ENCODE results near the gene ALG9. TPM values are rescaled to one million over a fixed set of nuclear protein-coding genes. Genes with fewer than 3 reads are reported as not detected.
A peak's percentile ranks its signal among the peaks of the same experiment; 100 is the strongest.
"Not testable (repeated sequence)": the region's sequence is repeated elsewhere in the genome, so short reads cannot be mapped to it uniquely, and the experiment has no call there.

ALG9 gene
- polyA plus RNA-seq, 3 donors = 42.2 to 50.3 (median 48.3) TPM

- no peak for DNase-seq (ENCODE audit: extremely low read depth in 1 of 11, low read depth in 9 of 11, low spot score in 4 of 11)
These were observed 56.6 kb downstream of the ALG9 start for GRCh38 chr11:111814557-111815320.

- no peak for DNase-seq (ENCODE audit: extremely low read depth in 1 of 11, low read depth in 9 of 11, low spot score in 4 of 11)
These were observed 57.3 kb downstream of the ALG9 start for GRCh38 chr11:111814106-111814505.

- no peak for DNase-seq (ENCODE audit: extremely low read depth in 1 of 11, low read depth in 9 of 11, low spot score in 4 of 11)
These were observed 59.2 kb downstream of the ALG9 start for GRCh38 chr11:111812211-111812610.

GRCh38 chr11:111811445-111811844, 59.9 kb downstream of the ALG9 start:
- no peak for DNase-seq (ENCODE audit: extremely low read depth in 1 of 11, low read depth in 9 of 11, low spot score in 4 of 11)

- no peak for DNase-seq (ENCODE audit: extremely low read depth in 1 of 11, low read depth in 9 of 11, low spot score in 4 of 11)
These were observed 62.5 kb downstream of the ALG9 start for GRCh38 chr11:111808834-111809233.

- no peak for DNase-seq (ENCODE audit: extremely low read depth in 1 of 11, low read depth in 9 of 11, low spot score in 4 of 11)
These were observed 63.3 kb downstream of the ALG9 start for GRCh38 chr11:111808063-111808588.

GRCh38 chr11:111807076-111807475, 64.3 kb downstream of the ALG9 start:
- DNase-seq (ENCODE audit: extremely low read depth in 1 of 11, low read depth in 9 of 11, low spot score in 4 of 11) = no peak

GRCh38 chr11:111801135-111801534, 70.2 kb downstream of the ALG9 start:
- no peak for DNase-seq (ENCODE audit: extremely low read depth in 1 of 11, low read depth in 9 of 11, low spot score in 4 of 11)

GRCh38 chr11:111798279-111798678, 73.1 kb downstream of the ALG9 start:
- no peak for DNase-seq (ENCODE audit: extremely low read depth in 1 of 11, low read depth in 9 of 11, low spot score in 4 of 11)

- no peak for DNase-seq (ENCODE audit: extremely low read depth in 1 of 11, low read depth in 9 of 11, low spot score in 4 of 11)
These were observed 74.2 kb downstream of the ALG9 start for GRCh38 chr11:111797145-111797581.

GRCh38 chr11:111796696-111797095, 74.7 kb downstream of the ALG9 start:
- DNase-seq (ENCODE audit: extremely low read depth in 1 of 11, low read depth in 9 of 11, low spot score in 4 of 11) = no peak

GRCh38 chr11:111795334-111795985, 75.9 kb downstream of the ALG9 start:
- DNase-seq (ENCODE audit: extremely low read depth in 1 of 11, low read depth in 9 of 11, low spot score in 4 of 11) = no peak

GRCh38 chr11:111793863-111794262, 77.5 kb downstream of the ALG9 start:
- peak in 4 of 11 donors; percentile 20 to 47 (median 32) for DNase-seq (ENCODE audit: extremely low read depth in 1 of 11, low read depth in 9 of 11, low spot score in 4 of 11)

- DNase-seq (ENCODE audit: extremely low read depth in 1 of 11, low read depth in 9 of 11, low spot score in 4 of 11) = no peak
These were observed 78.4 kb downstream of the ALG9 start for GRCh38 chr11:111792955-111793500.

GRCh38 chr11:111792314-111792713, 79.1 kb downstream of the ALG9 start:
- DNase-seq (ENCODE audit: extremely low read depth in 1 of 11, low read depth in 9 of 11, low spot score in 4 of 11) = no peak

- DNase-seq (ENCODE audit: extremely low read depth in 1 of 11, low read depth in 9 of 11, low spot score in 4 of 11) = no peak
These were observed 82.9 kb downstream of the ALG9 start for GRCh38 chr11:111788464-111788863.

- no peak for DNase-seq (ENCODE audit: extremely low read depth in 1 of 11, low read depth in 9 of 11, low spot score in 4 of 11)
These were observed 83.3 kb downstream of the ALG9 start for GRCh38 chr11:111788051-111788450.

GRCh38 chr11:111785886-111786412, 85.4 kb downstream of the ALG9 start:
- DNase-seq (ENCODE audit: extremely low read depth in 1 of 11, low read depth in 9 of 11, low spot score in 4 of 11) = no peak

GRCh38 chr11:111785076-111785475, 86.3 kb downstream of the ALG9 start:
- no peak for DNase-seq (ENCODE audit: extremely low read depth in 1 of 11, low read depth in 9 of 11, low spot score in 4 of 11)

GRCh38 chr11:111784311-111784710, 87.1 kb downstream of the ALG9 start:
- DNase-seq (ENCODE audit: extremely low read depth in 1 of 11, low read depth in 9 of 11, low spot score in 4 of 11) = not testable (repeated sequence)
